IMR-90 (cell line): ENCODE measurements around the gene ASTN2. TPM values are rescaled to one million over a fixed set of nuclear protein-coding genes. Genes with fewer than 3 reads are reported as not detected.

ENCODE experiments used
- ATAC-seq: fragments of 200-7000 bp; cut with Tn5 transposase; 2 replicates; pipeline ENCODE4 v1.9.1; 2020; ENCODE audit warnings: low read depth, mild to moderate bottlenecking, moderate library complexity
- BruUV-seq: library from RNA; stranded (reverse); fragments of 400-500 nt; replicated peaks from 2 replicates; lab custom pipeline; 2021; lab: Mats Ljungman, UMichigan
- CTCF ChIA-PET: fragments of 300-600 bp; formaldehyde crosslinking; extraction: SDS; loops from one replicate; lab custom pipeline; 2021; ENCODE audit warnings: antibody characterized with exemption; lab: Yijun Ruan, JAX
- POLR2A ChIA-PET: fragments of 300-600 bp; sonication (Branson Sonifier 250); formaldehyde crosslinking; loops from one replicate; lab custom pipeline; 2022; ENCODE audit warnings: antibody characterized with exemption; ENCODE audit not compliant: unreplicated experiment; lab: Charles Lee
- DNase-seq: peaks from one replicate; pipeline ENCODE4 v3.0.0; 2013
- H2AFZ ChIP-seq: replicated peaks from 2 replicates; pipeline ENCODE3; 2013; ENCODE audit warnings: low read length, mild to moderate bottlenecking; ENCODE audit not compliant: poor library complexity
- H2AK5ac ChIP-seq: 2 replicates; pipeline ENCODE4 v1.6.1; 2013; ENCODE audit warnings: low read depth, low read length, inconsistent platforms
- H2AK9ac ChIP-seq: replicated peaks from 2 replicates; pipeline ENCODE3; 2013; ENCODE audit warnings: mild to moderate bottlenecking, low read depth, low read length, moderate library complexity; ENCODE audit not compliant: poor library complexity
- H2BK120ac ChIP-seq: 2 replicates; pipeline ENCODE4 v1.6.1; 2013; ENCODE audit warnings: low read depth, low read length, inconsistent platforms
- H2BK15ac ChIP-seq: 3 replicates; pipeline ENCODE4 v1.6.1; 2013; ENCODE audit warnings: low read depth, low read length, inconsistent platforms
- H2BK20ac ChIP-seq: 2 replicates; pipeline ENCODE4 v1.6.1; 2013; ENCODE audit warnings: low read depth, mild to moderate bottlenecking, inconsistent platforms, low read length, moderate library complexity
- H2BK5ac ChIP-seq: 2 replicates; pipeline ENCODE4 v1.6.1; 2013; ENCODE audit warnings: mild to moderate bottlenecking, low read depth, low read length, inconsistent platforms; ENCODE audit not compliant: poor library complexity, severe bottlenecking
- H3K14ac ChIP-seq: replicated peaks from 2 replicates; pipeline ENCODE4 v1.6.1; 2013; ENCODE audit warnings: low read depth, low read length, inconsistent platforms
- H3K18ac ChIP-seq: 2 replicates; pipeline ENCODE4 v1.6.1; 2013; ENCODE audit warnings: low read depth, low read length, control low read depth
- H3K23ac ChIP-seq: 2 replicates; pipeline ENCODE4 v1.6.1; 2013; ENCODE audit warnings: low read depth, low read length, inconsistent platforms
- H3K27ac ChIP-seq: 2 replicates; pipeline ENCODE4 v1.5.1; 2013; ENCODE audit warnings: mild to moderate bottlenecking, control low read depth, low read length; ENCODE audit not compliant: insufficient read depth
- H3K27me3 ChIP-seq: 2 replicates; pipeline ENCODE4 v1.6.1; 2013; ENCODE audit warnings: low read length; ENCODE audit not compliant: control insufficient read depth, insufficient read depth
- H3K36me3 ChIP-seq: 2 replicates; pipeline ENCODE4 v1.6.1; 2013; ENCODE audit warnings: low read length, mixed read lengths; ENCODE audit not compliant: control insufficient read depth, insufficient read depth
- H3K4ac ChIP-seq: 2 replicates; pipeline ENCODE4 v1.6.1; 2013; ENCODE audit warnings: low read depth, low read length, inconsistent platforms
- H3K4me1 ChIP-seq: 2 replicates; pipeline ENCODE4 v1.6.1; 2013; ENCODE audit warnings: low read length, mixed read lengths; ENCODE audit not compliant: control insufficient read depth, insufficient read depth
- H3K4me2 ChIP-seq: 2 replicates; pipeline ENCODE4 v1.6.1; 2013; ENCODE audit warnings: low read depth, mild to moderate bottlenecking, control low read depth, low read length, moderate library complexity
- H3K4me3 ChIP-seq: 2 replicates; pipeline ENCODE4 v1.5.1; 2013; ENCODE audit warnings: low read depth, mild to moderate bottlenecking, control low read depth, low read length, moderate library complexity; ENCODE audit not compliant: insufficient read depth
- H3K56ac ChIP-seq: 2 replicates; pipeline ENCODE4 v1.6.1; 2013; ENCODE audit warnings: low read length, inconsistent platforms; ENCODE audit not compliant: insufficient read depth; ENCODE audit errors: extremely low read depth
- H3K79me1 ChIP-seq, 2 experiments: 2 replicates each; pipeline ENCODE4 v1.6.1; 2013; ENCODE audit warnings: low read length in 2 of 2, inconsistent platforms in 1 of 2, low read depth in 1 of 2
- H3K9ac ChIP-seq: 2 replicates; pipeline ENCODE4 v1.6.1; 2013; ENCODE audit warnings: low read depth, low read length, control low read depth
- H3K9me1 ChIP-seq: 2 replicates; pipeline ENCODE4 v1.6.1; 2013; ENCODE audit warnings: low read length, inconsistent platforms; ENCODE audit not compliant: insufficient read depth
- H3K9me3 ChIP-seq: 2 replicates; pipeline ENCODE4 v1.6.1; 2013; ENCODE audit warnings: low read length; ENCODE audit not compliant: control insufficient read depth, insufficient read depth
- H4K20me1 ChIP-seq: 2 replicates; pipeline ENCODE4 v1.6.1; 2013; ENCODE audit warnings: low read length, inconsistent platforms; ENCODE audit not compliant: insufficient read depth
- H4K5ac ChIP-seq: 2 replicates; pipeline ENCODE4 v1.6.1; 2013; ENCODE audit warnings: mild to moderate bottlenecking, low read depth, low read length, control low read depth
- H4K8ac ChIP-seq, 2 experiments: 2 replicates each; pipeline ENCODE4 v1.6.1; 2013; ENCODE audit warnings: low read depth in 2 of 2, low read length in 2 of 2, control low read depth in 1 of 2, inconsistent platforms in 1 of 2
- H4K91ac ChIP-seq: 2 replicates; pipeline ENCODE4 v1.6.1; 2013; ENCODE audit warnings: low read depth, low read length, inconsistent platforms; ENCODE audit not compliant: insufficient read depth
- BHLHE40 ChIP-seq: fragments of 150-350 bp; IDR thresholded peaks from 2 replicates; pipeline ENCODE4 v1.6.1; 2016; ENCODE audit warnings: mild to moderate bottlenecking, low read depth, low read length
- CHD1 ChIP-seq: IDR thresholded peaks from 2 replicates; pipeline ENCODE4 v1.6.1; 2012; ENCODE audit warnings: low read depth, low read length, improper control_type of control experiment
- FOS ChIP-seq: fragments of 150-350 bp; IDR thresholded peaks from 2 replicates; pipeline ENCODE4 v1.6.1; 2016; ENCODE audit warnings: low read depth, low read length
- MXI1 ChIP-seq: IDR thresholded peaks from 2 replicates; pipeline ENCODE4 v1.6.1; 2012; ENCODE audit warnings: low read depth, mild to moderate bottlenecking, low read length, moderate library complexity, borderline replicate concordance
- NFE2L2 ChIP-seq: fragments of 150-350 bp; IDR thresholded peaks from 2 replicates; pipeline ENCODE4 v1.6.1; 2016; ENCODE audit warnings: low read depth, mild to moderate bottlenecking, low read length
- POLR2A ChIP-seq: IDR thresholded peaks from 2 replicates; pipeline ENCODE4 v1.6.1; 2012; ENCODE audit warnings: mild to moderate bottlenecking, low read depth, low read length
- RAD21 ChIP-seq: IDR thresholded peaks from 2 replicates; pipeline ENCODE4 v1.6.1; 2012; ENCODE audit warnings: low read length, improper control_type of control experiment
- RCOR1 ChIP-seq: IDR thresholded peaks from 2 replicates; pipeline ENCODE4 v1.6.1; 2012; ENCODE audit warnings: mild to moderate bottlenecking, low read length, improper control_type of control experiment; ENCODE audit not compliant: insufficient replicate concordance
- SMC3 ChIP-seq: fragments of 150-350 bp; IDR thresholded peaks from 2 replicates; pipeline ENCODE4 v1.6.1; 2016; ENCODE audit warnings: low read depth, mild to moderate bottlenecking, antibody characterized with exemption, low read length, moderate library complexity
- WGBS, 2 experiments: methylation state at CpG; one replicate each; pipeline versions ENCODE4 v1.1.5 to v1.1.7; 2013; ENCODE audit warnings: missing lambda C conversion rate in 2 of 2; ENCODE audit not compliant: insufficient read length in 1 of 2; ENCODE audit errors: extremely low coverage in 2 of 2; 5-methylcytosine and 5-hydroxymethylcytosine counted together
- dilution Hi-C: fragments of 300-500 bp; cut with HindIII; formaldehyde crosslinking; loops from one replicate; pipeline ENCODE4 v1.14.3; 2018; ENCODE audit warnings: low sequenced_read_pairs; ENCODE audit not compliant: unreplicated experiment
- in situ Hi-C: fragments of 300-500 bp; cut with MboI; formaldehyde crosslinking; loops from 3 replicates; pipeline ENCODE4 v1.14.3; 2019; ENCODE audit warnings: low sequenced_read_pairs, inconsistent platforms, mixed read lengths
- intact Hi-C: fragments of 100-400 bp; cut with micrococcal nuclease; formaldehyde crosslinking; loops from 2 replicates; pipeline ENCODE4 v1.10.0; 2022
- polyA plus RNA-seq, 3 experiments: library from polyadenylated mRNA; depleted of rRNA; stranded (reverse); fragments of >200 nt; gene quantifications; 2 replicates each; pipeline ENCODE4 v1.2.3, GENCODE V29; 2012; ENCODE audit warnings: low replicate concordance in 1 of 3
- total RNA-seq: library from RNA; depleted of rRNA; stranded (reverse); fragments of >200 nt; gene quantifications from 2 replicates; pipeline ENCODE4 v1.2.3, GENCODE V29; 2012
- TF ChIP-seq, protein P1 (sequence below): fragments of 150-350 bp; IDR thresholded peaks from 2 replicates; pipeline ENCODE4 v1.6.1; 2016; ENCODE audit warnings: low read depth, mild to moderate bottlenecking, low read length, moderate library complexity, borderline replicate concordance
- TF ChIP-seq, protein P2 (sequence below): conservative IDR thresholded peaks from 2 replicates; pipeline ENCODE4 v1.5.1; 2012; ENCODE audit warnings: mild to moderate bottlenecking, low read depth, low read length, improper control_type of control experiment
- TF ChIP-seq, protein P3 (sequence below): fragments of 150-350 bp; IDR thresholded peaks from 2 replicates; pipeline ENCODE4 v1.6.1; 2017; ENCODE audit warnings: mild to moderate bottlenecking, antibody characterized with exemption, low read length, low read depth

ASTN2 gene
- total and polyA plus RNA-seq, 2 of the 4 experiments (the other 2 are of a cell fraction), result 3.8 to 6.8 TPM

DNA sequence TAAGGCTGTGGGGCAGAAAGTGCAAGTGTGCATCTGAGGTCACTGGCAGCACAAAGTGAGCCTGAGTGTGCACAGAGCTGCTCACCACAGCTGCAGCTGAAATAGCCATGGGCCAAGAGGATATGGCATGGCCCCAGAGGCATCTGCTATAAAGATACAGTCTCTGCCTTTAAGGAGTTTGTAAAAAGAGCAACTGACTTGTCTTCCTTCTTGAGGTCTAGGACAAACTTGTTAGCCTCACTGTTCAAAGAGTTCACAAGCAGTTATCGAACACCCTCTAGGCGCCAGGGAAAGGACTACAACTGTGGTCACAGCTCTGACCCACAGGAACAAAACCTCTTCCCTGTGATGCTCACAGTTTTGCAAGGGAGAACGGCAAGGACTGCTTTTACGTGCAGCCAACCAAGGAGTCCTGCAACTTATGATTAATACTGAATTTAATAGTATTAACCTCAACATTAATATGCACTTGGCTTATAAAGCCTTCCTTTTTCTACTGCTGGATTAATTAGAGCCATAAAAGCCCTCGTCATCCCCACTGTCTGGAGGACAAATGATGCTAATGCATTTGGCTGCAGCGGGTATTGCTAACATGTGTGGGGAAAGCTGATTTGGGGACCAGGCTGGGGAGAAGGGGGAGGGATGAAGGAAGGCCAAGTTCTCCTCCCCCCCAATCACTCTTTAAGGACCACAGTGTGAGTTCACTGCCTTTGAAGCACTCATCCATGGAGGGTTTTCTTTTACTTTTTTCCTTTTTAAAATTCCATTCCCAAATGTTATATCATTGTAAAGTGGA lies 917.6 kb downstream of the ASTN2 start:
- H3K4me1 ChIP-seq, result peaks cover 4% of the 10 kb centered on the region; the same call in 1 of the 2 replicates
- BruUV-seq, result no TSS peak
- WGBS, 2 experiments, result 80% methylated on average over 1 of the region's 6 CpGs; no CpG with 5 or more reads in 1 of the 2 experiments
- no peak overlapping the region for H3K23ac ChIP-seq
- ChIA-PET POLR2A (no interaction called here), CTCF (no interaction called here)
- H3K4ac ChIP-seq, result no peak overlapping the region
- ATAC-seq, result no peak
- H3K79me1 ChIP-seq, result no peaks in the 10 kb centered on the region
- H2BK120ac ChIP-seq, result no peak overlapping the region
- H4K5ac ChIP-seq, result no peak overlapping the region
- intact Hi-C loops (no loop called here), dilution Hi-C loops (no loop called here), in situ Hi-C loops (no loop called here)
- H2AK9ac ChIP-seq, result no peak overlapping the region
- H2BK15ac ChIP-seq, result no peak overlapping the region
- H3K9ac ChIP-seq, result no peak overlapping the region
- H4K8ac ChIP-seq, result no peak overlapping the region
- no peak overlapping the region for H3K27ac ChIP-seq
- no peak overlapping the region for H2BK5ac ChIP-seq
- no peaks in the 10 kb centered on the region for H3K9me3 ChIP-seq
- H3K14ac ChIP-seq, result no peak overlapping the region
- no peak overlapping the region for H3K18ac ChIP-seq
- no peak overlapping the region for H4K91ac ChIP-seq
- no peaks in the 10 kb centered on the region for H3K27me3 ChIP-seq
- no peak for TF ChIP-seq FOS
- no peak for TF ChIP-seq BHLHE40
- TF ChIP-seq, protein P1, sequence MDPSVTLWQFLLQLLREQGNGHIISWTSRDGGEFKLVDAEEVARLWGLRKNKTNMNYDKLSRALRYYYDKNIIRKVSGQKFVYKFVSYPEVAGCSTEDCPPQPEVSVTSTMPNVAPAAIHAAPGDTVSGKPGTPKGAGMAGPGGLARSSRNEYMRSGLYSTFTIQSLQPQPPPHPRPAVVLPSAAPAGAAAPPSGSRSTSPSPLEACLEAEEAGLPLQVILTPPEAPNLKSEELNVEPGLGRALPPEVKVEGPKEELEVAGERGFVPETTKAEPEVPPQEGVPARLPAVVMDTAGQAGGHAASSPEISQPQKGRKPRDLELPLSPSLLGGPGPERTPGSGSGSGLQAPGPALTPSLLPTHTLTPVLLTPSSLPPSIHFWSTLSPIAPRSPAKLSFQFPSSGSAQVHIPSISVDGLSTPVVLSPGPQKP, result no peak
- TF ChIP-seq, protein P2, sequence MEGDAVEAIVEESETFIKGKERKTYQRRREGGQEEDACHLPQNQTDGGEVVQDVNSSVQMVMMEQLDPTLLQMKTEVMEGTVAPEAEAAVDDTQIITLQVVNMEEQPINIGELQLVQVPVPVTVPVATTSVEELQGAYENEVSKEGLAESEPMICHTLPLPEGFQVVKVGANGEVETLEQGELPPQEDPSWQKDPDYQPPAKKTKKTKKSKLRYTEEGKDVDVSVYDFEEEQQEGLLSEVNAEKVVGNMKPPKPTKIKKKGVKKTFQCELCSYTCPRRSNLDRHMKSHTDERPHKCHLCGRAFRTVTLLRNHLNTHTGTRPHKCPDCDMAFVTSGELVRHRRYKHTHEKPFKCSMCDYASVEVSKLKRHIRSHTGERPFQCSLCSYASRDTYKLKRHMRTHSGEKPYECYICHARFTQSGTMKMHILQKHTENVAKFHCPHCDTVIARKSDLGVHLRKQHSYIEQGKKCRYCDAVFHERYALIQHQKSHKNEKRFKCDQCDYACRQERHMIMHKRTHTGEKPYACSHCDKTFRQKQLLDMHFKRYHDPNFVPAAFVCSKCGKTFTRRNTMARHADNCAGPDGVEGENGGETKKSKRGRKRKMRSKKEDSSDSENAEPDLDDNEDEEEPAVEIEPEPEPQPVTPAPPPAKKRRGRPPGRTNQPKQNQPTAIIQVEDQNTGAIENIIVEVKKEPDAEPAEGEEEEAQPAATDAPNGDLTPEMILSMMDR, result no peak
- TF ChIP-seq RAD21, result no peak
- TF ChIP-seq RCOR1, result no peak
- TF ChIP-seq POLR2A, result no peak
- no peak for TF ChIP-seq NFE2L2
- TF ChIP-seq MXI1, result no peak
- TF ChIP-seq, protein P3, sequence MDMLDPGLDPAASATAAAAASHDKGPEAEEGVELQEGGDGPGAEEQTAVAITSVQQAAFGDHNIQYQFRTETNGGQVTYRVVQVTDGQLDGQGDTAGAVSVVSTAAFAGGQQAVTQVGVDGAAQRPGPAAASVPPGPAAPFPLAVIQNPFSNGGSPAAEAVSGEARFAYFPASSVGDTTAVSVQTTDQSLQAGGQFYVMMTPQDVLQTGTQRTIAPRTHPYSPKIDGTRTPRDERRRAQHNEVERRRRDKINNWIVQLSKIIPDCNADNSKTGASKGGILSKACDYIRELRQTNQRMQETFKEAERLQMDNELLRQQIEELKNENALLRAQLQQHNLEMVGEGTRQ, result no peak
- TF ChIP-seq SMC3, result no peak
- TF ChIP-seq CHD1, result no peak
- H2BK20ac ChIP-seq, result no peak overlapping the region
- H2AFZ ChIP-seq, result no peak overlapping the region
- H4K20me1 ChIP-seq, result no peaks in the 10 kb centered on the region
- H3K36me3 ChIP-seq, result no peaks in the 10 kb centered on the region
- no peak overlapping the region for H3K56ac ChIP-seq
- no peak overlapping the region for H3K4me3 ChIP-seq
- H2AK5ac ChIP-seq, result no peak overlapping the region
- no peaks in the 10 kb centered on the region for H3K9me1 ChIP-seq
- no peak overlapping the region for H3K4me2 ChIP-seq
- no peak for DNase-seq
